Superior temporal gyrus (tissue), 1 donor: ENCODE data around the gene GCSAML.

Experiments used
- DNase-seq: peaks from one replicate; pipeline ENCODE4 v3.0.0-alpha.2; 2016; ENCODE audit errors: extremely low spot score

The GCSAML gene

GRCh38 chr1:247574236-247574635 is 25.3 kb downstream of the GCSAML start:
- no peak for DNase-seq

- no peak for DNase-seq
Observed at GRCh38 chr1:247574664-247575063, 25.7 kb downstream of the GCSAML start.

- DNase-seq: peak; percentile 38
Observed at GRCh38 chr1:247576514-247576913, 27.6 kb downstream of the GCSAML start.

- DNase-seq: no peak
Observed at GRCh38 chr1:247578946-247579460, 30.1 kb downstream of the GCSAML start.

- no peak for DNase-seq
Observed at GRCh38 chr1:247588060-247588459, 39.1 kb downstream of the GCSAML start, which contains the start of gene OR2G2. Gene OR2G2, plus strand, starts transcription at chr1:247588360. Its CDS starts 0 bp downstream, at chr1:247588360.

- no peak for DNase-seq
Observed at GRCh38 chr1:247605286-247605685, 56.4 kb downstream of the GCSAML start, which contains the start of gene OR2G3. Gene OR2G3, plus strand, starts transcription at chr1:247605586. Its CDS starts 0 bp downstream, at chr1:247605586.

GRCh38 chr1:247613405-247613804 is 64.5 kb downstream of the GCSAML start:
- DNase-seq: no peak

GRCh38 chr1:247614625-247615024 is 65.7 kb downstream of the GCSAML start:
- no peak for DNase-seq
